Tibial nerve (tissue), 4 donors: ENCODE measurements around the gene CORO1C. TPM values are rescaled to one million over a fixed set of nuclear protein-coding genes. Genes with fewer than 3 reads are reported as not detected.

Source experiments
- DNase-seq, 2 donors: peaks; one replicate each; pipeline ENCODE4 v3.0.0-alpha.2; 2019; ENCODE audit warnings: low spot score in 2 of 2
- H3K27ac ChIP-seq, 4 donors: fragments of 200-600 bp; sonication (generic) in 3 of 4; one replicate each; pipeline ENCODE4 v1.5.1; 2017 to 2019; ENCODE audit warnings: mild to moderate bottlenecking in 1 of 4
- H3K27me3 ChIP-seq, 2 donors: fragments of 200-600 bp; sonication (generic) in 1 of 2; one replicate each; pipeline versions ENCODE4 v1.5.1 to v1.6.0; 2017 to 2019
- H3K36me3 ChIP-seq, 3 donors: fragments of 200-600 bp; sonication (generic); one replicate each; pipeline ENCODE4 v1.5.1; 2018 to 2019
- H3K4me1 ChIP-seq, 4 donors: fragments of 200-600 bp; sonication (generic) in 3 of 4; one replicate each; pipeline ENCODE4 v1.5.1; 2017 to 2019
- H3K4me3 ChIP-seq, 4 donors: fragments of 200-600 bp; sonication (generic) in 3 of 4; one replicate each; pipeline ENCODE4 v1.5.1; 2017 to 2019; ENCODE audit warnings: mild to moderate bottlenecking in 1 of 4, moderate library complexity in 1 of 4
- H3K9me3 ChIP-seq, 4 donors: fragments of 200-600 bp; sonication (generic) in 3 of 4; one replicate each; pipeline ENCODE4 v1.5.1; 2017 to 2019
- EP300 ChIP-seq, 2 donors: sonication (generic); formaldehyde crosslinking; IDR thresholded peaks; one replicate each; pipeline ENCODE4 v1.6.1; 2017; ENCODE audit warnings: antibody characterized with exemption in 2 of 2, mild to moderate bottlenecking in 1 of 2
- POLR2A ChIP-seq, 2 donors: fragments of 450-650 bp; IDR thresholded peaks; one replicate each; pipeline ENCODE4 v1.6.1; 2017; ENCODE audit warnings: antibody characterized with exemption in 2 of 2, mild to moderate bottlenecking in 2 of 2, moderate library complexity in 2 of 2
- WGBS, 2 donors: methylation state at CpG; one replicate each; pipeline ENCODE4 v1.1.5; 2018; 5-methylcytosine and 5-hydroxymethylcytosine counted together
- total RNA-seq, 4 donors: library from RNA; depleted of rRNA; stranded (reverse); fragments of >200 nt; gene quantifications; one replicate each; pipeline ENCODE4 v1.1.0, GENCODE V29; 2016
- TF ChIP-seq, protein P1 (sequence below), 5 experiments: fragments of 200-600 bp in 3 of 5; fragments of 450-650 bp in 2 of 5; sonication (generic) in 3 of 5; IDR thresholded peaks; one replicate each; pipeline ENCODE4 v1.5.1; 2016 to 2019; ENCODE audit warnings: antibody characterized with exemption in 5 of 5, mild to moderate bottlenecking in 3 of 5, moderate library complexity in 2 of 5

The CORO1C gene
- total RNA-seq, 4 donors from 2014 or later = 110 to 181 (median 158) TPM

DNA sequence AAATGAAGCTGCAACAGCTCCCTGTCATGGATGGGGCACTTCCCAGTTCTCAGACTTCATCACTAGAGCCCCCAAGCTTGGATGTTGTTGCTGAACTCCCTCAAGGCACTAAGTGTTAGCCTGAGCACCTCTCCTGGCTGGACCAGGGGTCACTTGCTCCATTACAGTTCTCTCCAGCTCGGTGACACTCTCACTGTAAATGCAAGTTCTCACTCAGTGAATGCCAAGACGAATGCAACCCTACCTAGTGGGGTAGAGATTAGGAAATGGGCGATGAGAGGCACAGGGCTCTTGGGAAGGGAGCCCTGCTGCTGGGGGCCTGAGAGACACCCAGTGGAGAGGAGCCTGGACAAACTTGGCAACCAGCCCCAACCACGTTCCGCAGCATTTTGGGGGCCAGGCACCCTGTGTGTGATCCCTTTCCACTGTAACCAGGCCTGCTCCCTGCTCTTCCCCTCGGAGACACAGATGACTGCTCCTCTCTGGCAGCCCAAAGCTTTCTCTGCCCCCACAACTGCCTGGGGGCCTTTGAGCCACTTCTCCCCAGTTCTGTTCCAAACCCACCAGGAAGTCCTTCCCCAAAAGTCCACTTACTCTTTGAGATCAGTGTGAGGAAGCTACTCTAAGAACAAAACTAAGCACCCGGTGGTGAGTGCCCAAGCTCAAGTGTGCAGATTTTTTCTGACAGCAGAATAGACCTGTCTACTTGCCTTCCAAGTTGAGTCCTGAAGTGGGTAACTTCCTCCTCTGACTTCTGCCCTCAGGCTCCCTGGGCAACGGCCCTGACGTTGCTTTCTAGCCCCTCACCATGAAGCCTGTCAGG, 89.7 kb downstream of the CORO1C start:
- 59 to 68% methylated on average over 8 to 9 of the region's 9 CpGs for WGBS, 2 donors
- no peaks in the 10 kb centered on the region for H3K27me3 ChIP-seq
- TF ChIP-seq EP300 (IDR thresholded peaks at IDR 0.05) = no peak
- no peak for TF ChIP-seq POLR2A (IDR thresholded peaks at IDR 0.05)
- TF ChIP-seq, protein P1, sequence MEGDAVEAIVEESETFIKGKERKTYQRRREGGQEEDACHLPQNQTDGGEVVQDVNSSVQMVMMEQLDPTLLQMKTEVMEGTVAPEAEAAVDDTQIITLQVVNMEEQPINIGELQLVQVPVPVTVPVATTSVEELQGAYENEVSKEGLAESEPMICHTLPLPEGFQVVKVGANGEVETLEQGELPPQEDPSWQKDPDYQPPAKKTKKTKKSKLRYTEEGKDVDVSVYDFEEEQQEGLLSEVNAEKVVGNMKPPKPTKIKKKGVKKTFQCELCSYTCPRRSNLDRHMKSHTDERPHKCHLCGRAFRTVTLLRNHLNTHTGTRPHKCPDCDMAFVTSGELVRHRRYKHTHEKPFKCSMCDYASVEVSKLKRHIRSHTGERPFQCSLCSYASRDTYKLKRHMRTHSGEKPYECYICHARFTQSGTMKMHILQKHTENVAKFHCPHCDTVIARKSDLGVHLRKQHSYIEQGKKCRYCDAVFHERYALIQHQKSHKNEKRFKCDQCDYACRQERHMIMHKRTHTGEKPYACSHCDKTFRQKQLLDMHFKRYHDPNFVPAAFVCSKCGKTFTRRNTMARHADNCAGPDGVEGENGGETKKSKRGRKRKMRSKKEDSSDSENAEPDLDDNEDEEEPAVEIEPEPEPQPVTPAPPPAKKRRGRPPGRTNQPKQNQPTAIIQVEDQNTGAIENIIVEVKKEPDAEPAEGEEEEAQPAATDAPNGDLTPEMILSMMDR (IDR thresholded peaks at IDR 0.05) = no peak
- H3K4me3 ChIP-seq = no peak overlapping the region
- peak overlapping the region in 3 of 4 donors; percentile 21 to 51 (median 22) for H3K27ac ChIP-seq
- DNase-seq = no peak
- peaks cover 0 to 11% (median 0%) of the 10 kb centered on the region in 3 donors for H3K36me3 ChIP-seq
- no peaks in the 10 kb centered on the region for H3K9me3 ChIP-seq
- H3K4me1 ChIP-seq = peaks cover 0 to 75% (median 45%) of the 10 kb centered on the region in 4 donors

DNA sequence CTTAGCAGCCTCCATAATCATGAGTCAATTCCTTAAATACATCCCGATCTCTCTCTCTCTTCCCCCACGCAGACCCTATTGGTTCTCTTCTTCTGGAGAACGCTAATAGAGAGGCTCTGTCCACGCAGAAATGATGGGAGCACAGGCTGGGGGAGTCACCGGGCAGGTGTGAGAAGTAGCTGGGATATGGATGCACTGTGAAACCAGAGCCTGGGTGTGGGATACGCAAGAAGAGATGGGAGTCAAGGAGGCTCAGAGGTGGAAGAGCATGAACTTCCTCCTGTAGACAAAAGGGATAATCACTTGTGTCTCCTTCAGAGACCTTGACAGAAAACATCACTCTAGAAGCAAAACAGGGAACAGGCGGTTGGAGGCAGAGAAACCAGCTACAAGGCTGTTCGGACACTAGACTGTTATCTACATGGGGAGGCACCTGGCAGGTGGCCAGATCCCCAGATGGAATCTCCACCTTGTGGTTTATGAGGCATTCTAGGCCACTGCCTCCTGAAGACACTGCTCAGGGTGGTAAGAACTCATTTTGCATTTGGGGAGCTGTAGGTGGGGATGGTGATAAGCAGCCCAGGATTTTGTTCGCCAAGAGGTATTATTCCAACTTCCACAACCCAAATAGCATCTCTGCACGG, 90.4 kb downstream of the CORO1C start:
- H3K4me1 ChIP-seq = peaks cover 0 to 73% (median 48%) of the 10 kb centered on the region in 4 donors
- WGBS, 2 donors = 82 to 83% methylated on average over 10 of the region's 10 CpGs
- no peak for DNase-seq
- TF ChIP-seq POLR2A (IDR thresholded peaks at IDR 0.05) (no peak), EP300 (IDR thresholded peaks at IDR 0.05) (no peak)
- H3K27ac ChIP-seq = peak overlapping the region in 1 of 4 donors; percentile 94
- no peak overlapping the region for H3K4me3 ChIP-seq
- no peaks in the 10 kb centered on the region for H3K27me3 ChIP-seq
- H3K9me3 ChIP-seq = no peaks in the 10 kb centered on the region
- peaks cover 0 to 4% (median 0%) of the 10 kb centered on the region in 3 donors for H3K36me3 ChIP-seq

DNA sequence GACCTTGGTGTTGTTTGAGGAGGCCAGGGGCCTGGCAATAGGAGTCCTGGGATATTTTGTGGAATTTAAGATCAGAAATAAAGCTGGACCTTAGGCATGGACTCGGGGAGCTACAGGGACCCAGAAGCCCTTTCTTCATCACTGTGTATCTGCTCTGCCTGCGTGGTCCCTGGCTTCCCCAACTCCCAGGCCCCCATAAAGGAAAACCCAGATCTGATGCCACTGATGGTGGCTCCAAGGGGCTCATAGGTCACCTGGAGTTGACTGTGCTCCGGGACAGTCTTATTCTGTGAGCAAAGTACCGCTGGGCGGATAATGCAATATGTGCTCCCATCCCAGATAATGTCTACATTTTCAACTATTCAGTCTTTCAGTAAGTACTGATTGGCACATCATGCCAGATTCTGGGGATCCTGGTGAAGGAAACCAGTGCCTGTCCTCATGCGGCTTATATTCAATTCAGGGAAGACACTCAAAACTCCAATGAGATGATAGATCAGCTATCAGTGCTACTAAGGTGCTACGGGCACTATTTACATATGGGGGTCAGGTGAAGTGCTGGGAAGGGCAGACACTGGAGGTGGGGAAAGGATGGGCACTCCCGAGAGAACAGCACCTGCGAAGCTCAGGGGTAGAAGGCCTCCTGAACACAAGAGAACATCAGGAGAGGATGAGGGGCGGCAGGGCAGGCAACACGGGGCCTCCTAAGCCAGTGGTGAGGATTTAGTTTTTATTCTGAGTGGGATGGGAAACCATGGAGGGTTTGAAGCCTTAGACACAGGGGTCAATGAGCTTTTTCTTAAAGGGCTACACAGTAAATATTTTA, 92.1 kb downstream of the CORO1C start:
- no peak overlapping the region for H3K4me3 ChIP-seq
- H3K4me1 ChIP-seq = peaks cover 0 to 76% (median 48%) of the 10 kb centered on the region in 4 donors
- no peaks in the 10 kb centered on the region for H3K36me3 ChIP-seq
- no peaks in the 10 kb centered on the region for H3K27me3 ChIP-seq
- H3K9me3 ChIP-seq = no peaks in the 10 kb centered on the region
- TF ChIP-seq, protein P1 (IDR thresholded peaks at IDR 0.05) = no peak
- no peak for TF ChIP-seq EP300 (IDR thresholded peaks at IDR 0.05)
- no peak for TF ChIP-seq POLR2A (IDR thresholded peaks at IDR 0.05)
- 71 to 75% methylated on average over 11 of the region's 11 CpGs for WGBS, 2 donors
- H3K27ac ChIP-seq = peak overlapping the region; percentile 63 to 94 (median 76)
- no peak for DNase-seq

DNA sequence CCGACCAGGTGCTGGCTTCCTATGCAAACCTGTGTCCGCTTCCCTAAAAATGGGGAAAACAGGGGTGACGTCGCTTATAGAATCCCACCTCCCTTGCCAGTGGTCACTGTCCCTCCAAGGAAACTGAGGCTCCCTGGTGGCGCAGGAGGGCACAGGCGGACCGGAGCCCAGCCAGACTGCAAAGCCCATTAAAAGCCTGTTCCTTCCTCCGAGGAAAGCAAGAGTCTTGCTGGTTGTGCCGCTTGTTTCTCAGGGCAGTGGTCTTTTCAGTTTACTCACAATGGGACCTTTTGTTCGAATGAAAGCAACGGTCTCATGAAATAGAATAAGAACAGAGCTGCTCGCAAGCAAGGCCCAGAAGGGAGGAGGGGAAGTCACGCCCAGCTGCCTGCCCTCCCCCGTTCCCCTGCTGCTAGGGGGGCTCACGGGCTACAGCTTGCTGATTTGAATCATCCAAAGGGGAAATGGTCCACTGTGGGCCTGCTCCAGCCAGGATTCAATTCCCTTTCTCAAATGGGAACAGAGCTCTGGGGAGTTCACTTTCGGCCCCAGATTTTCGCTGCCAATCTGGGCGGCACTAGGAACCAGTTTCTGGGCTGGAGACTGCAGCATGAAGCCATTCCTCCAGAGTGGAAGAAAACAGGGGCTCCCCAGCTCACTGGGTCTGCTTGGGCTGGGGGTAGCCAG, 93.0 kb downstream of the CORO1C start:
- 11 to 20% methylated on average over 18 of the region's 18 CpGs for WGBS, 2 donors
- H3K27me3 ChIP-seq = no peaks in the 10 kb centered on the region
- no peak for DNase-seq
- H3K9me3 ChIP-seq = no peaks in the 10 kb centered on the region
- H3K27ac ChIP-seq = peak overlapping the region; percentile 63 to 94 (median 76)
- H3K4me1 ChIP-seq = peaks cover 0 to 69% (median 47%) of the 10 kb centered on the region in 4 donors
- H3K36me3 ChIP-seq = no peaks in the 10 kb centered on the region
- TF ChIP-seq, protein P1 (IDR thresholded peaks at IDR 0.05) = no peak
- peak in 1 of 2 donors; percentile 78 for TF ChIP-seq EP300 (IDR thresholded peaks at IDR 0.05)
- TF ChIP-seq POLR2A (IDR thresholded peaks at IDR 0.05) = peak; percentile 8 to 51
- peak overlapping the region in 2 of 4 donors; percentile 14 to 19 for H3K4me3 ChIP-seq
